IMR-90 (cell line): Measurements from ENCODE around the gene FAM53B. TPM values are rescaled to one million over a fixed set of nuclear protein-coding genes. Genes with fewer than 3 reads are reported as not detected.

Experiments used
- ATAC-seq: fragments of 200-7000 bp; cut with Tn5 transposase; 2 replicates; pipeline ENCODE4 v1.9.1; 2020; ENCODE audit warnings: low read depth, mild to moderate bottlenecking, moderate library complexity
- BruUV-seq: library from RNA; stranded (reverse); fragments of 400-500 nt; replicated peaks from 2 replicates; lab custom pipeline; 2021; lab: Mats Ljungman, UMichigan
- CTCF ChIA-PET: fragments of 300-600 bp; formaldehyde crosslinking; extraction: SDS; loops from one replicate; lab custom pipeline; 2021; ENCODE audit warnings: antibody characterized with exemption; lab: Yijun Ruan, JAX
- POLR2A ChIA-PET: fragments of 300-600 bp; sonication (Branson Sonifier 250); formaldehyde crosslinking; loops from one replicate; lab custom pipeline; 2022; ENCODE audit warnings: antibody characterized with exemption; ENCODE audit not compliant: unreplicated experiment; lab: Charles Lee
- DNase-seq: peaks from one replicate; pipeline ENCODE4 v3.0.0; 2013
- H2AFZ ChIP-seq: replicated peaks from 2 replicates; pipeline ENCODE3; 2013; ENCODE audit warnings: low read length, mild to moderate bottlenecking; ENCODE audit not compliant: poor library complexity
- H2AK5ac ChIP-seq: 2 replicates; pipeline ENCODE4 v1.6.1; 2013; ENCODE audit warnings: low read depth, low read length, inconsistent platforms
- H2AK9ac ChIP-seq: replicated peaks from 2 replicates; pipeline ENCODE3; 2013; ENCODE audit warnings: mild to moderate bottlenecking, low read depth, low read length, moderate library complexity; ENCODE audit not compliant: poor library complexity
- H2BK120ac ChIP-seq: 2 replicates; pipeline ENCODE4 v1.6.1; 2013; ENCODE audit warnings: low read depth, low read length, inconsistent platforms
- H2BK15ac ChIP-seq: 3 replicates; pipeline ENCODE4 v1.6.1; 2013; ENCODE audit warnings: low read depth, low read length, inconsistent platforms
- H2BK20ac ChIP-seq: 2 replicates; pipeline ENCODE4 v1.6.1; 2013; ENCODE audit warnings: low read depth, mild to moderate bottlenecking, inconsistent platforms, low read length, moderate library complexity
- H2BK5ac ChIP-seq: 2 replicates; pipeline ENCODE4 v1.6.1; 2013; ENCODE audit warnings: mild to moderate bottlenecking, low read depth, low read length, inconsistent platforms; ENCODE audit not compliant: poor library complexity, severe bottlenecking
- H3K14ac ChIP-seq: replicated peaks from 2 replicates; pipeline ENCODE4 v1.6.1; 2013; ENCODE audit warnings: low read depth, low read length, inconsistent platforms
- H3K18ac ChIP-seq: 2 replicates; pipeline ENCODE4 v1.6.1; 2013; ENCODE audit warnings: low read depth, low read length, control low read depth
- H3K23ac ChIP-seq: 2 replicates; pipeline ENCODE4 v1.6.1; 2013; ENCODE audit warnings: low read depth, low read length, inconsistent platforms
- H3K27ac ChIP-seq: 2 replicates; pipeline ENCODE4 v1.5.1; 2013; ENCODE audit warnings: mild to moderate bottlenecking, control low read depth, low read length; ENCODE audit not compliant: insufficient read depth
- H3K27me3 ChIP-seq: 2 replicates; pipeline ENCODE4 v1.6.1; 2013; ENCODE audit warnings: low read length; ENCODE audit not compliant: control insufficient read depth, insufficient read depth
- H3K36me3 ChIP-seq: 2 replicates; pipeline ENCODE4 v1.6.1; 2013; ENCODE audit warnings: low read length, mixed read lengths; ENCODE audit not compliant: control insufficient read depth, insufficient read depth
- H3K4ac ChIP-seq: 2 replicates; pipeline ENCODE4 v1.6.1; 2013; ENCODE audit warnings: low read depth, low read length, inconsistent platforms
- H3K4me1 ChIP-seq: 2 replicates; pipeline ENCODE4 v1.6.1; 2013; ENCODE audit warnings: low read length, mixed read lengths; ENCODE audit not compliant: control insufficient read depth, insufficient read depth
- H3K4me2 ChIP-seq: 2 replicates; pipeline ENCODE4 v1.6.1; 2013; ENCODE audit warnings: low read depth, mild to moderate bottlenecking, control low read depth, low read length, moderate library complexity
- H3K4me3 ChIP-seq: 2 replicates; pipeline ENCODE4 v1.5.1; 2013; ENCODE audit warnings: low read depth, mild to moderate bottlenecking, control low read depth, low read length, moderate library complexity; ENCODE audit not compliant: insufficient read depth
- H3K56ac ChIP-seq: 2 replicates; pipeline ENCODE4 v1.6.1; 2013; ENCODE audit warnings: low read length, inconsistent platforms; ENCODE audit not compliant: insufficient read depth; ENCODE audit errors: extremely low read depth
- H3K79me1 ChIP-seq, 2 experiments: 2 replicates each; pipeline ENCODE4 v1.6.1; 2013; ENCODE audit warnings: low read length in 2 of 2, inconsistent platforms in 1 of 2, low read depth in 1 of 2
- H3K9ac ChIP-seq: 2 replicates; pipeline ENCODE4 v1.6.1; 2013; ENCODE audit warnings: low read depth, low read length, control low read depth
- H3K9me1 ChIP-seq: 2 replicates; pipeline ENCODE4 v1.6.1; 2013; ENCODE audit warnings: low read length, inconsistent platforms; ENCODE audit not compliant: insufficient read depth
- H3K9me3 ChIP-seq: 2 replicates; pipeline ENCODE4 v1.6.1; 2013; ENCODE audit warnings: low read length; ENCODE audit not compliant: control insufficient read depth, insufficient read depth
- H4K20me1 ChIP-seq: 2 replicates; pipeline ENCODE4 v1.6.1; 2013; ENCODE audit warnings: low read length, inconsistent platforms; ENCODE audit not compliant: insufficient read depth
- H4K5ac ChIP-seq: 2 replicates; pipeline ENCODE4 v1.6.1; 2013; ENCODE audit warnings: mild to moderate bottlenecking, low read depth, low read length, control low read depth
- H4K8ac ChIP-seq, 2 experiments: 2 replicates each; pipeline ENCODE4 v1.6.1; 2013; ENCODE audit warnings: low read depth in 2 of 2, low read length in 2 of 2, control low read depth in 1 of 2, inconsistent platforms in 1 of 2
- H4K91ac ChIP-seq: 2 replicates; pipeline ENCODE4 v1.6.1; 2013; ENCODE audit warnings: low read depth, low read length, inconsistent platforms; ENCODE audit not compliant: insufficient read depth
- CHD1 ChIP-seq: IDR thresholded peaks from 2 replicates; pipeline ENCODE4 v1.6.1; 2012; ENCODE audit warnings: low read depth, low read length, improper control_type of control experiment
- MAFK ChIP-seq: IDR thresholded peaks from 2 replicates; pipeline ENCODE4 v1.6.1; 2012; ENCODE audit warnings: low read depth, low read length, improper control_type of control experiment
- RAD21 ChIP-seq: IDR thresholded peaks from 2 replicates; pipeline ENCODE4 v1.6.1; 2012; ENCODE audit warnings: low read length, improper control_type of control experiment
- SMC3 ChIP-seq: fragments of 150-350 bp; IDR thresholded peaks from 2 replicates; pipeline ENCODE4 v1.6.1; 2016; ENCODE audit warnings: low read depth, mild to moderate bottlenecking, antibody characterized with exemption, low read length, moderate library complexity
- WGBS, 2 experiments: methylation state at CpG; one replicate each; pipeline versions ENCODE4 v1.1.5 to v1.1.7; 2013; ENCODE audit warnings: missing lambda C conversion rate in 2 of 2; ENCODE audit not compliant: insufficient read length in 1 of 2; ENCODE audit errors: extremely low coverage in 2 of 2; 5-methylcytosine and 5-hydroxymethylcytosine counted together
- dilution Hi-C: fragments of 300-500 bp; cut with HindIII; formaldehyde crosslinking; loops from one replicate; pipeline ENCODE4 v1.14.3; 2018; ENCODE audit warnings: low sequenced_read_pairs; ENCODE audit not compliant: unreplicated experiment
- in situ Hi-C: fragments of 300-500 bp; cut with MboI; formaldehyde crosslinking; loops from 3 replicates; pipeline ENCODE4 v1.14.3; 2019; ENCODE audit warnings: low sequenced_read_pairs, inconsistent platforms, mixed read lengths
- intact Hi-C: fragments of 100-400 bp; cut with micrococcal nuclease; formaldehyde crosslinking; loops from 2 replicates; pipeline ENCODE4 v1.10.0; 2022
- polyA plus RNA-seq, 3 experiments: library from polyadenylated mRNA; depleted of rRNA; stranded (reverse); fragments of >200 nt; gene quantifications; 2 replicates each; pipeline ENCODE4 v1.2.3, GENCODE V29; 2012; ENCODE audit warnings: low replicate concordance in 1 of 3
- total RNA-seq: library from RNA; depleted of rRNA; stranded (reverse); fragments of >200 nt; gene quantifications from 2 replicates; pipeline ENCODE4 v1.2.3, GENCODE V29; 2012
- TF ChIP-seq, protein P1 (sequence below): conservative IDR thresholded peaks from 2 replicates; pipeline ENCODE4 v1.5.1; 2012; ENCODE audit warnings: mild to moderate bottlenecking, low read depth, low read length, improper control_type of control experiment

FAM53B gene
- total and polyA plus RNA-seq, 2 of the 4 experiments (the other 2 are of a cell fraction) = 3.8 to 5.7 TPM

DNA sequence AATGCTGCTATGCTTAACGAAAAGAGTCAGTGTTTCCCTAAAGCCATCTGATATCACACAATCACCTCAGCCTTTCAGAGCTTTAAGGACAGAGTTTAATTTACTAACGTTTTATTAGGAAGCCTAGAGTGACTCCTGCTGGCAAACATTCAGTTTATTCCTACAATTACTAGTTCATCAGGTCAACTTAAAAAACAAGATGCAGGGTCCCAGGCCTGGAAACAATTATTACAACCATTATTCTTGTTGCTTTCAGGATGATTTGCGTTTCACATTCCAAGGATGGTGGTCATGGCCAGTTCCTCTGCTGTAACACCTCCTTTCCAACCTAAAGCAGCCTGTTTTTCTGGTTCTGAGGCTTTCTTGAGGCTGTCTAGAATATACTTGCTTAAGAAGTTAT lies 1.5 kb upstream of the FAM53B start:
- Histone ChIP-seq H2AK9ac (no peak overlapping the region), H3K27me3 (no peaks in the 10 kb centered on the region), H4K91ac (no peak overlapping the region), H4K20me1 (peaks cover 9% of the 10 kb centered on the region), H3K14ac (no peak overlapping the region), H3K4me3 (no peak overlapping the region), H3K79me1 (peaks cover 0 to 27% of the 10 kb centered on the region in 2 experiments; a peak in 3 of 4 replicates), H3K9ac (no peak overlapping the region), H2BK120ac (no peak overlapping the region), H3K18ac (no peak overlapping the region), H4K8ac (no peak overlapping the region), H2AK5ac (no peak overlapping the region), H4K5ac (no peak overlapping the region), H3K4me1 (peaks cover 10% of the 10 kb centered on the region), H3K36me3 (peaks cover 2% of the 10 kb centered on the region), H3K9me3 (no peaks in the 10 kb centered on the region), H3K56ac (no peak overlapping the region), H3K4me2 (no peak overlapping the region), H3K27ac (no peak overlapping the region), H3K9me1 (no peaks in the 10 kb centered on the region), H3K23ac (no peak overlapping the region), H2BK20ac (no peak overlapping the region), H3K4ac (no peak overlapping the region), H2BK15ac (no peak overlapping the region), H2BK5ac (no peak overlapping the region), H2AFZ (no peak overlapping the region)
- ChIA-PET POLR2A (interaction anchor here (0.6 kb wide), 1 partner anchor 144 kb away, joined by 4 read pairs; no protein-coding TSS in a partner anchor), CTCF (interaction anchor here (0.6 to 1.4 kb wide), 5 partner anchors 10 to 222 kb away, joined by 3 to 4 read pairs (median 3); no protein-coding TSS in a partner anchor)
- WGBS, 2 experiments = no CpG with 5 or more reads among the region's 3 CpGs
- TF ChIP-seq, protein P1, sequence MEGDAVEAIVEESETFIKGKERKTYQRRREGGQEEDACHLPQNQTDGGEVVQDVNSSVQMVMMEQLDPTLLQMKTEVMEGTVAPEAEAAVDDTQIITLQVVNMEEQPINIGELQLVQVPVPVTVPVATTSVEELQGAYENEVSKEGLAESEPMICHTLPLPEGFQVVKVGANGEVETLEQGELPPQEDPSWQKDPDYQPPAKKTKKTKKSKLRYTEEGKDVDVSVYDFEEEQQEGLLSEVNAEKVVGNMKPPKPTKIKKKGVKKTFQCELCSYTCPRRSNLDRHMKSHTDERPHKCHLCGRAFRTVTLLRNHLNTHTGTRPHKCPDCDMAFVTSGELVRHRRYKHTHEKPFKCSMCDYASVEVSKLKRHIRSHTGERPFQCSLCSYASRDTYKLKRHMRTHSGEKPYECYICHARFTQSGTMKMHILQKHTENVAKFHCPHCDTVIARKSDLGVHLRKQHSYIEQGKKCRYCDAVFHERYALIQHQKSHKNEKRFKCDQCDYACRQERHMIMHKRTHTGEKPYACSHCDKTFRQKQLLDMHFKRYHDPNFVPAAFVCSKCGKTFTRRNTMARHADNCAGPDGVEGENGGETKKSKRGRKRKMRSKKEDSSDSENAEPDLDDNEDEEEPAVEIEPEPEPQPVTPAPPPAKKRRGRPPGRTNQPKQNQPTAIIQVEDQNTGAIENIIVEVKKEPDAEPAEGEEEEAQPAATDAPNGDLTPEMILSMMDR = peak; percentile 50
- TF ChIP-seq MAFK = no peak
- peak; percentile 52 for TF ChIP-seq RAD21
- peak; percentile 43 for TF ChIP-seq SMC3
- TF ChIP-seq CHD1 = no peak
- ATAC-seq = no peak
- intact Hi-C loops = loop anchor here (2.0 to 5.0 kb wide), 2 partner anchors 45 to 172 kb away; partner anchors contain the start of gene EEF1AKMT2
- DNase-seq = peak; percentile 72
- BruUV-seq = no TSS peak
- in situ Hi-C loops = no loop called here
- dilution Hi-C loops = no loop called here
